ENCODE measurements around the gene ING1.

DNA sequence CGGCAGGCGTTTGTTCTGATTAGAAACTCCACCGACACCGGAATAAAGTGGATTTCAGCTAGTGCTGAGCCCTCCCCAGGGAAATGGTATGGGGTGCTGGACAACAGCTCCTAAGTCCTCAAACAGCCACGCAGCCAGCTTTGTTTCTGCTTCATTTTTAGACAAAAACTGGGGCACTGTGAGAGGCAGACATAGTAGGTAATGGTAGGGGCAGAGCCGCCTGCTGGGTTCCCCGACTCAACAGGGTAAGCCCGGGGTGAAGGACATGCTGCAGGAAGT is 47.3 kb upstream of the ING1 start:
- TF ChIP-seq, protein P1, sequence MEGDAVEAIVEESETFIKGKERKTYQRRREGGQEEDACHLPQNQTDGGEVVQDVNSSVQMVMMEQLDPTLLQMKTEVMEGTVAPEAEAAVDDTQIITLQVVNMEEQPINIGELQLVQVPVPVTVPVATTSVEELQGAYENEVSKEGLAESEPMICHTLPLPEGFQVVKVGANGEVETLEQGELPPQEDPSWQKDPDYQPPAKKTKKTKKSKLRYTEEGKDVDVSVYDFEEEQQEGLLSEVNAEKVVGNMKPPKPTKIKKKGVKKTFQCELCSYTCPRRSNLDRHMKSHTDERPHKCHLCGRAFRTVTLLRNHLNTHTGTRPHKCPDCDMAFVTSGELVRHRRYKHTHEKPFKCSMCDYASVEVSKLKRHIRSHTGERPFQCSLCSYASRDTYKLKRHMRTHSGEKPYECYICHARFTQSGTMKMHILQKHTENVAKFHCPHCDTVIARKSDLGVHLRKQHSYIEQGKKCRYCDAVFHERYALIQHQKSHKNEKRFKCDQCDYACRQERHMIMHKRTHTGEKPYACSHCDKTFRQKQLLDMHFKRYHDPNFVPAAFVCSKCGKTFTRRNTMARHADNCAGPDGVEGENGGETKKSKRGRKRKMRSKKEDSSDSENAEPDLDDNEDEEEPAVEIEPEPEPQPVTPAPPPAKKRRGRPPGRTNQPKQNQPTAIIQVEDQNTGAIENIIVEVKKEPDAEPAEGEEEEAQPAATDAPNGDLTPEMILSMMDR (IDR thresholded peaks at IDR 0.05): no peak
- TF ChIP-seq POLR2A (IDR thresholded peaks at IDR 0.05): no peak

Data from breast epithelium (tissue), 3 donors.